ENCODE results near the gene XYLT1.

The XYLT1 gene

DNA sequence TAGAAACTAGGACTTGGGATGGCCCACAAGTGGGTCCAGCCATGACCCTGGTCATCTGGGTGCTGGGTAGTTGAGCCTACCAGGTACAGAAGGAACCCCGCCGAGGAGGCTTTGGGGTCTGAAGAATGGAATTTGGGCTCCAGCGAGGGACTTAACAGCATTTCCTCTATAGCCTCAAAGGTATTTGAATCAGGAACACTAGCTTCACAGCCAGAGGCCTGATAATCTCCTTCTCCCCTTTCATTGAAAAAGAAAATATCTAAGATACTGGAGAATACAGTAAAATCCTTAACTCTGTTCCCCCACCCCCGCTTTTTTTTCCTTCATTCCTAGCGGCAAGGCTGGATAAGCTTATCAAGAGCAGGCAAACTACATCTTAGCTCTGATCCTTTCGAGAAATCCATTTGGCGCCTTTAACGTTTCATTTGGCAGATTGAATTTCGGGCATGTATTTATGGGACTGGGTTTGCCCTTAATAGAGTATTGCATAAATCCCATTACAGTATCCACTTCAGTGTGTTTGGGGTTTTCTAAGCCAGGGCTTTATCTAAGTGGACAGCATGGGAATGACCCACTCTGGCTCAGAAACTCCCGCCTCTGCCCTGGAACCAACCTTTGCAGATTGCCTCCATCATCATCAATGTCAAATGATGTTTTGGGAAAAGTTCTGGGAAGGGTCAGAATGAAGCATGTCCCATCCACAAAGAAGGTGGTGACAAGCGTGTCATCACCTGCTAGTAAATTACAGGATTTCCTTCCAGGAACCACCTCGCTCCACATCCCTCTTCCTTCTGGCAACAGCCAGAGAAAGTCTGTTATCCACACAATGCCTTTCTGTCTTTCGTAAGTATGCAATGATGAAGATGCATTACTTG is 36.9 kb downstream of the XYLT1 start:
- TF ChIP-seq, protein P1, sequence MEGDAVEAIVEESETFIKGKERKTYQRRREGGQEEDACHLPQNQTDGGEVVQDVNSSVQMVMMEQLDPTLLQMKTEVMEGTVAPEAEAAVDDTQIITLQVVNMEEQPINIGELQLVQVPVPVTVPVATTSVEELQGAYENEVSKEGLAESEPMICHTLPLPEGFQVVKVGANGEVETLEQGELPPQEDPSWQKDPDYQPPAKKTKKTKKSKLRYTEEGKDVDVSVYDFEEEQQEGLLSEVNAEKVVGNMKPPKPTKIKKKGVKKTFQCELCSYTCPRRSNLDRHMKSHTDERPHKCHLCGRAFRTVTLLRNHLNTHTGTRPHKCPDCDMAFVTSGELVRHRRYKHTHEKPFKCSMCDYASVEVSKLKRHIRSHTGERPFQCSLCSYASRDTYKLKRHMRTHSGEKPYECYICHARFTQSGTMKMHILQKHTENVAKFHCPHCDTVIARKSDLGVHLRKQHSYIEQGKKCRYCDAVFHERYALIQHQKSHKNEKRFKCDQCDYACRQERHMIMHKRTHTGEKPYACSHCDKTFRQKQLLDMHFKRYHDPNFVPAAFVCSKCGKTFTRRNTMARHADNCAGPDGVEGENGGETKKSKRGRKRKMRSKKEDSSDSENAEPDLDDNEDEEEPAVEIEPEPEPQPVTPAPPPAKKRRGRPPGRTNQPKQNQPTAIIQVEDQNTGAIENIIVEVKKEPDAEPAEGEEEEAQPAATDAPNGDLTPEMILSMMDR (IDR thresholded peaks at IDR 0.05; ENCODE audit: low read depth, low read length, missing control alignments) = no peak
- no peak overlapping the region for H3K4me3 ChIP-seq (replicated peaks; ENCODE audit: low read depth, low read length)
- DNase-seq (ENCODE audit: extremely low read depth, low read depth) = no peak

DNA sequence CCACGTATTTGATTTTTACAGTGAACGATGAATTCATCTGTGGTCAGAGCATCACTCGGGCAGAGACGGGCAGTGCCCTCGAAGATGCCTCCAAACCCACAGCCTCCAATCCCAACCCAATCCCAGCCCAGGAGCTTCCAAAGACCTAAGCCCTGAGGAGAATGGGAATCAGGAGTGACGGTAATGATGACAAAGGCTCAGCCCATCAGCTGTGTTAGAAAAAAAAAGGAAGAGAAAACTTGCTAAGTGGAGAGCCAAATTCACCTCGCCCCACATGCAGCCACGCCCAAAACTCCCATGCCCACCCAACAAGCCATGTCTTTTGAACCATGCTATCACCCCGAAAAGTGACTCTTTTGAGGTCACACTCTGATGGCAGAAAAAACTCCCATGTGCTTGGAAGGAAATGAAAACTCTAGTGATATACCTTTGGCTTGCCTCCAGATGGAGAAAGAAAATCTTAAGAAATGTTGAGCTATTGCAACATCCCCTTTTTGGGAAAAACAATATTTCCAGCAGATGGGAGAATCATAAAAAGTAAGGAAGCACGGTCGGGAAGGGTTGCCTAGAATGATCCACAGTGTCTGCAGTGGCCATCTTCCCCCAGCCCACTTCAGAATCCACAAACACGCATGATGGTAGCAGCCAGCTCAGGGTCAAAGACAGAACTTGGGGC is 37.7 kb downstream of the XYLT1 start:
- no peak overlapping the region for H3K4me3 ChIP-seq (replicated peaks; ENCODE audit: low read depth, low read length)
- TF ChIP-seq, protein P1 (IDR thresholded peaks at IDR 0.05; ENCODE audit: low read depth, low read length, missing control alignments) = no peak
- no peak for DNase-seq (ENCODE audit: extremely low read depth, low read depth)

DNA sequence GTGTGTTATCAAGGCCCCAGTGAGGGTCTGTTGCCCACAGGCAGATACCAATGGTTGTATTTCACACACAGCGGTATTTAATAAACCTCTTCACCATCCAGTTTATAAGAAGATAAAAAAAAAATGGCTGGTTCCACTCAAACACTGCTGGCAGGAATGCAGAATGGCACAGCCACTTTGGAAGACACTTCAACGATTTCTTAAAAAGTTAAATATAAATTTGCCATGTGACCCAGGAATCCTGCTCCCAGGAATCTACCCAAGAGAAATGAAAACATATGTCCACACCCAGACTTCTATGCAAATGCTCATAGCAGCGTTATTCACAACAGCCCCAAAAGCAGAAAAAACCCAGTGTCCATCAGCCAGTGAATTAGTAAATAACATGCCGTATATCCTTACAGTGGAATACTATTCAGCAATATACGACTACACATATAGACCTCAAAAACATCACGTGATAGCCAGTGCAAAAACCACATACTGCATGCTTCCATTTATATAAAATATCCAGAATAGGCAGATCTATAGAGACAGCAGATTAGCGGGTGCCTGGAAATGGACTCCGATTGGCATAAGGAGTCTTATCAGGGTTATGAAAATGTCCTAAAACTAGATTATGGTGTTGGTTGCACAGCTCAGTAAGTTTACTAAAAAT is 38.7 kb downstream of the XYLT1 start:
- DNase-seq (ENCODE audit: extremely low read depth, low read depth) = no peak
- TF ChIP-seq, protein P1 (IDR thresholded peaks at IDR 0.05; ENCODE audit: low read depth, low read length, missing control alignments) = no peak
- H3K4me3 ChIP-seq (replicated peaks; ENCODE audit: low read depth, low read length) = no peak overlapping the region

DNA sequence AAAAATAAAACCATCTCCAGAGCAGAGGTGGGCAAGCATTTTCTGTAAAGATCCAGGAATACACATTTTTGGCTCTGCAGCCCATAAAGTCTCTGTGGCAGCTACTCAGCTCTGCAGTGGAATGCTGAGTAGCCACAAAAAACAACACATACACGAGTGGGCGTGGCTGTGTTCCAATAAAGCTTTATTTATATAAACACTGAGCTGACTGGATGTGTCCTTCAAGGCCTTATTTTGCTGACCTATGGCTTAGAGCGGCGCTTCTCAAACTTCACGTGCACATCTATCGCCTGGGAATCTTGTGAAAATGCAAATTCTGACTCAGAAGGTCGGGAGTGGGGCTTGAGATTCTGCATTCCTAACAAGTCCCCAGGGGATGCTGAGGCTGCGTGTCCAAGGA is 39.7 kb downstream of the XYLT1 start:
- DNase-seq (ENCODE audit: extremely low read depth, low read depth) = no peak
- TF ChIP-seq, protein P1 (IDR thresholded peaks at IDR 0.05; ENCODE audit: low read depth, low read length, missing control alignments) = no peak

DNA sequence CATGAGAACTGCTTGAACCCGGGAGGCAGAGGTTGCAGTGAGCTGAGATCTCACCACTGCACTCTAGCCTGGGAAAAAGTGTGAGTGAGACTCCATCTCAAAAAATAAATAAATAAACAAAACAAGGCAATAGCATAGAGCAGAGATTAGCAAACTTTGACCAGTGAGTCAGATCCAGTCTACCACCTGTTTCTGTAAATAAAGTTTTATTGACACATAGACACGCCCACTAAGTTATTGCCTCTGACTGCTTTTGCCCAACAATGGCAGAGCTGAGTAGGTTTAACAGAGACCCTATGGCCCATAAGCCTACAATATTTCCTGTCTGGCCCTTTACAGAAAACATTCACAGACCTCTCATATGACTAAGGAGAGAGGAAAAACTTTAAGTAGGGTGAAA is 44.3 kb downstream of the XYLT1 start:
- no peak overlapping the region for H3K4me3 ChIP-seq (replicated peaks; ENCODE audit: low read depth, low read length)
- TF ChIP-seq, protein P1 (IDR thresholded peaks at IDR 0.05; ENCODE audit: low read depth, low read length, missing control alignments) = no peak
- no peak for DNase-seq (ENCODE audit: extremely low read depth, low read depth)

More for the DNA sequence above, 39.7 kb downstream of the XYLT1 start:
- no peak overlapping the region for H3K4me3 ChIP-seq (replicated peaks; ENCODE audit: low read depth, low read length)

DNA sequence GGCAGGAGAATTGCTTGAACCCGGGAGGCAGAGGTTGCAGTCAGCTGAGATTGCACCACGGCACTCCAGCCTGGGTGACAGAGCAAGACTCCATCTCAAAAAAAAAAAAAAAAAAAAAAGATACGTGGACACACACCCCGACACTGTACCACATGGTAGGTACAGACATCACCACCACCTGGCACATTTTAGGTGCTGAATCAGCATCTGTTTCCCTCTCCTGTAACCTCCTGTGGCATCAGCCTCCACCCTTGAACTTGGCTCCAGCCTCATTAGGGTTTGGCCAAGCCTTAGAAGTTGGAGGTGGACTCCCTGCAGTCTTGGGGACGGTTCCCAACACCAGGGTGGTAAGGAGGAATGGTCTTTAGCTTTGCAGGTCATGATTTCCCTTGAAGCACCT is 46.0 kb downstream of the XYLT1 start:
- TF ChIP-seq, protein P1 (IDR thresholded peaks at IDR 0.05; ENCODE audit: low read depth, low read length, missing control alignments) = no peak
- no peak for DNase-seq (ENCODE audit: extremely low read depth, low read depth)
- H3K4me3 ChIP-seq (replicated peaks; ENCODE audit: low read depth, low read length) = no peak overlapping the region
